BJ (cell line): Measurements from ENCODE around the gene FCMR. TPM values are rescaled to one million over a fixed set of nuclear protein-coding genes. Genes with fewer than 3 reads are reported as not detected.
"Not testable (repeated sequence)": the region's sequence is repeated elsewhere in the genome, so short reads cannot be mapped to it uniquely, and the experiment has no call there.

Source experiments
- CTCF ChIA-PET: fragments of 350-600 bp; formaldehyde crosslinking; extraction: SDS; loops from one replicate; lab custom pipeline; 2021; ENCODE audit warnings: antibody characterized with exemption, inconsistent platforms; lab: Yijun Ruan, JAX
- POLR2A ChIA-PET: fragments of 300-600 bp; sonication (Branson Sonifier 250); formaldehyde crosslinking; extraction: SDS; loops from one replicate; lab custom pipeline; 2021; ENCODE audit warnings: antibody characterized with exemption; lab: Charles Lee
- DNase-seq: peaks from one replicate; pipeline ENCODE4 v3.0.0-alpha.2; 2011; ENCODE audit warnings: low read depth
- H3K27me3 ChIP-seq: 2 replicates; pipeline ENCODE4 v1.6.0; 2011; ENCODE audit warnings: low read length; ENCODE audit not compliant: control insufficient read depth, insufficient read depth
- H3K36me3 ChIP-seq: 2 replicates; pipeline ENCODE4 v1.5.1; 2011; ENCODE audit warnings: low read length; ENCODE audit not compliant: control insufficient read depth, insufficient read depth
- H3K4me3 ChIP-seq: 2 replicates; pipeline ENCODE4 v1.5.1; 2011; ENCODE audit warnings: low read depth, mild to moderate bottlenecking, control low read depth, low read length
- CTCF ChIP-seq: IDR thresholded peaks from 2 replicates; pipeline ENCODE4 v1.5.1; 2011; ENCODE audit warnings: low read depth, mild to moderate bottlenecking, control low read depth, inconsistent platforms, low read length, moderate library complexity; ENCODE audit not compliant: insufficient read depth
- polyA plus RNA-seq: library from polyadenylated mRNA; depleted of rRNA; stranded (reverse); fragments of >200 nt; gene quantifications from 2 replicates; pipeline ENCODE4 v1.2.3, GENCODE V29; 2011

Gene FCMR
- polyA plus RNA-seq, 1 experiment: 1.4 TPM

GRCh38 chr1:206924592-206925105 lies 2.9 kb upstream of the FCMR start:
- CTCF ChIA-PET: interaction anchor here (1.0 to 1.7 kb wide), 4 partner anchors 10 to 266 kb away, joined by 3 to 4 read pairs (median 3); no protein-coding TSS in a partner anchor
- POLR2A ChIA-PET: no interaction called here
- Histone ChIP-seq H3K36me3 (no peaks in the 10 kb centered on the region), H3K27me3 (no peaks in the 10 kb centered on the region; the same call in 1 of the 2 replicates), H3K4me3 (no peak overlapping the region)
- no peak for DNase-seq
- no peak for TF ChIP-seq CTCF

- POLR2A ChIA-PET: not testable (repeated sequence)
Observed at GRCh38 chr1:206923961-206924557, 2.3 kb upstream of the FCMR start.

GRCh38 chr1:206923009-206923960 lies 1.5 kb upstream of the FCMR start:
- H3K4me3 ChIP-seq: no peak overlapping the region
- no peak for TF ChIP-seq CTCF
- ChIA-PET POLR2A (no interaction called here), CTCF (interaction anchor here (0.7 to 3.3 kb wide), 2 partner anchors 11 to 114 kb away, joined by 3 to 28 read pairs; no protein-coding TSS in a partner anchor)
- H3K36me3 ChIP-seq: no peaks in the 10 kb centered on the region
- DNase-seq: no peak
- H3K27me3 ChIP-seq: no peaks in the 10 kb centered on the region; the same call in none of the 2 replicates

More at GRCh38 chr1:206923961-206924557, 2.3 kb upstream of the FCMR start:
- CTCF ChIA-PET: interaction anchor here (1.0 to 1.7 kb wide), 3 partner anchors 10 to 265 kb away, joined by 3 to 4 read pairs (median 3); no protein-coding TSS in a partner anchor
- H3K36me3 ChIP-seq, H3K27me3 ChIP-seq, DNase-seq, H3K4me3 ChIP-seq: not testable (repeated sequence)

- CTCF ChIA-PET: interaction anchor here (0.7 to 3.3 kb wide), 2 partner anchors 10 to 113 kb away, joined by 3 to 28 read pairs; no protein-coding TSS in a partner anchor
- Histone ChIP-seq H3K36me3 (no peaks in the 10 kb centered on the region), H3K4me3 (no peak overlapping the region), H3K27me3 (no peaks in the 10 kb centered on the region; the same call in none of the 2 replicates)
- POLR2A ChIA-PET: no interaction called here
- DNase-seq: no peak
- TF ChIP-seq CTCF: no peak
Observed at GRCh38 chr1:206922524-206922923, 783 bp upstream of the FCMR start.

GRCh38 chr1:206918076-206918475 lies 3.7 kb downstream of the FCMR start:
- CTCF ChIA-PET: interaction anchor here (1.0 to 8.7 kb wide), 7 partner anchors 8 to 193 kb away, joined by 3 to 127 read pairs (median 3); no protein-coding TSS in a partner anchor
- peaks cover 4% of the 10 kb centered on the region for H3K27me3 ChIP-seq
- no peak for DNase-seq
- H3K36me3 ChIP-seq: no peaks in the 10 kb centered on the region
- POLR2A ChIA-PET: no interaction called here
- TF ChIP-seq CTCF: no peak
- no peak overlapping the region for H3K4me3 ChIP-seq
